ENCODE results near the gene APOBEC3H. TPM values are rescaled to one million over a fixed set of nuclear protein-coding genes. Genes with fewer than 3 reads are reported as not detected.

APOBEC3H gene
- total RNA-seq, 1 experiment from 2014 or later = 1.8 TPM

- Histone ChIP-seq H3K27me3 (ENCODE audit: insufficient read depth, low read length) (no peaks in the 10 kb centered on the region), H3K27ac (ENCODE audit: low read depth, low read length) (no peak overlapping the region), H3K9ac (ENCODE audit: low read length) (no peak overlapping the region), H3K4me3 (replicated peaks in 1 of 2; ENCODE audit: low read depth in 1 of 2, low read length in 2 of 2) (no peak overlapping the region), H3K9me3 (ENCODE audit: control insufficient read depth in 1 of 2, insufficient read depth in 1 of 2, low read depth in 1 of 2, low read length in 2 of 2) (no peaks in the 10 kb centered on the region), H3K4me1 (ENCODE audit: control insufficient read depth in 1 of 2, insufficient read depth in 2 of 2, low read length in 2 of 2) (no peaks in the 10 kb centered on the region; a peak in 1 of 4 replicates), H2AFZ (ENCODE audit: low read depth, low read length, poor library complexity, severe bottlenecking) (no peak overlapping the region), H3K36me3 (ENCODE audit: control insufficient read depth in 1 of 2, insufficient read depth in 2 of 2, low read length in 2 of 2) (no peaks in the 10 kb centered on the region), H3K9me2 (ENCODE audit: insufficient read depth) (no peaks in the 10 kb centered on the region), H4K20me1 (ENCODE audit: insufficient read depth) (no peaks in the 10 kb centered on the region), H3K4me2 (ENCODE audit: low read length) (no peak overlapping the region), H3K79me2 (ENCODE audit: insufficient read depth, low read length) (no peaks in the 10 kb centered on the region)
- CTCF ChIA-PET = interaction anchor here (0.6 to 2.3 kb wide), 3 partner anchors 12 to 176 kb away, joined by 3 to 19 read pairs (median 3); no protein-coding TSS in a partner anchor
- no peak for DNase-seq (ENCODE audit: low read depth, low spot score)
- no TSS peak for BruUV-seq (replicated peaks)
- ATAC-seq = no peak
- intact Hi-C loops (cut with micrococcal nuclease) = no loop called here
- RAD21 ChIA-PET (ENCODE audit: low non-redundant PET in 1 of 2, low total read pairs in 2 of 2, uncharacterized antibody in 2 of 2, unreplicated experiment in 2 of 2) = no interaction called here
- TF ChIP-seq EZH2 (IDR thresholded peaks at IDR 0.05) = no peak
- POLR2A ChIA-PET = no interaction called here
These were observed 36.8 kb downstream of the APOBEC3H start for GRCh38 chr22:39133871-39134270.

- DNase-seq (ENCODE audit: low read depth, low spot score) (no peak), ATAC-seq (no peak)
- no peaks in the 10 kb centered on the region for H4K20me1 ChIP-seq (ENCODE audit: insufficient read depth)
- H3K4me2 ChIP-seq (ENCODE audit: low read length) = no peak overlapping the region
- H3K4me1 ChIP-seq (ENCODE audit: control insufficient read depth in 1 of 2, insufficient read depth in 2 of 2, low read length in 2 of 2) = no peaks in the 10 kb centered on the region; a peak in 1 of 4 replicates
- no peaks in the 10 kb centered on the region for H3K9me2 ChIP-seq (ENCODE audit: insufficient read depth)
- H3K79me2 ChIP-seq (ENCODE audit: insufficient read depth, low read length) = no peaks in the 10 kb centered on the region
- ChIA-PET CTCF (interaction anchor here (0.6 to 2.3 kb wide), 7 partner anchors 13 to 395 kb away, joined by 3 to 19 read pairs (median 5); no protein-coding TSS in a partner anchor), POLR2A (interaction anchor here (1.0 to 1.9 kb wide), 3 partner anchors 175 to 185 kb away, joined by 4 to 5 read pairs (median 5); partner anchors contain the start of gene RPL3), RAD21 (ENCODE audit: low non-redundant PET in 1 of 2, low total read pairs in 2 of 2, uncharacterized antibody in 2 of 2, unreplicated experiment in 2 of 2) (interaction anchor here in 1 of 2 experiments (1.2 kb wide), 1 partner anchor 176 kb away, joined by 6 read pairs; no protein-coding TSS in a partner anchor)
- intact Hi-C loops (cut with micrococcal nuclease) = loop anchor here (1.0 kb wide), 1 partner anchor 175 kb away; no protein-coding TSS in a partner anchor
- H3K36me3 ChIP-seq (ENCODE audit: control insufficient read depth in 1 of 2, insufficient read depth in 2 of 2, low read length in 2 of 2) = no peaks in the 10 kb centered on the region
- TF ChIP-seq YY1 (IDR thresholded peaks at IDR 0.05; ENCODE audit: extremely low read depth, insufficient replicate concordance, low read depth, low read length) (no peak), SIN3A (IDR thresholded peaks at IDR 0.05; ENCODE audit: low read depth) (no peak), CTCF (IDR thresholded peaks at IDR 0.05 in 2 of 3, conservative IDR thresholded peaks at IDR 0.05 in 1 of 3; ENCODE audit: borderline replicate concordance in 1 of 3, insufficient read depth in 1 of 3, low read depth in 2 of 3, low read length in 2 of 3) (no peak), CEBPB (IDR thresholded peaks at IDR 0.05; ENCODE audit: low read depth) (no peak), ATF3 (IDR thresholded peaks at IDR 0.05) (no peak), ELF1 (IDR thresholded peaks at IDR 0.05; ENCODE audit: borderline replicate concordance, low read depth) (no peak), SRF (IDR thresholded peaks at IDR 0.05; ENCODE audit: low read depth) (no peak), SP1 (IDR thresholded peaks at IDR 0.05; ENCODE audit: low read depth) (no peak), ZBTB33 (IDR thresholded peaks at IDR 0.05; ENCODE audit: extremely low read depth, insufficient replicate concordance, low read length) (no peak), CBX3 (IDR thresholded peaks at IDR 0.05; ENCODE audit: low read depth) (no peak), TCF7L2 (IDR thresholded peaks at IDR 0.05; ENCODE audit: borderline replicate concordance, extremely low read depth, insufficient read depth, insufficient read length) (no peak), POLR2AphosphoS5 (IDR thresholded peaks at IDR 0.05; ENCODE audit: low read depth, low read length) (no peak)
- no peaks in the 10 kb centered on the region for H3K9me3 ChIP-seq (ENCODE audit: control insufficient read depth in 1 of 2, insufficient read depth in 1 of 2, low read depth in 1 of 2, low read length in 2 of 2)
- no peak overlapping the region for H3K9ac ChIP-seq (ENCODE audit: low read length)
- no peak overlapping the region for H3K27ac ChIP-seq (ENCODE audit: low read depth, low read length)
- BruUV-seq (replicated peaks) = no TSS peak
- H3K27me3 ChIP-seq (ENCODE audit: insufficient read depth, low read length) = no peaks in the 10 kb centered on the region
- H2AFZ ChIP-seq (ENCODE audit: low read depth, low read length, poor library complexity, severe bottlenecking) = no peak overlapping the region
- H3K4me3 ChIP-seq (replicated peaks in 1 of 2; ENCODE audit: low read depth in 1 of 2, low read length in 2 of 2) = no peak overlapping the region
These were observed 37.5 kb downstream of the APOBEC3H start for GRCh38 chr22:39134366-39135091.

Data from HCT116 (cell line).